ENCODE measurements around the gene CHST6. TPM values are rescaled to one million over a fixed set of nuclear protein-coding genes. Genes with fewer than 3 reads are reported as not detected.

The CHST6 gene
- total and polyA plus RNA-seq, 9 of the 15 experiments (the other 6 are each of a cell fraction or from before 2014, with no cell fraction given), result 0.01 to 0.05 (median 0.02) TPM; not detected in 6

DNA sequence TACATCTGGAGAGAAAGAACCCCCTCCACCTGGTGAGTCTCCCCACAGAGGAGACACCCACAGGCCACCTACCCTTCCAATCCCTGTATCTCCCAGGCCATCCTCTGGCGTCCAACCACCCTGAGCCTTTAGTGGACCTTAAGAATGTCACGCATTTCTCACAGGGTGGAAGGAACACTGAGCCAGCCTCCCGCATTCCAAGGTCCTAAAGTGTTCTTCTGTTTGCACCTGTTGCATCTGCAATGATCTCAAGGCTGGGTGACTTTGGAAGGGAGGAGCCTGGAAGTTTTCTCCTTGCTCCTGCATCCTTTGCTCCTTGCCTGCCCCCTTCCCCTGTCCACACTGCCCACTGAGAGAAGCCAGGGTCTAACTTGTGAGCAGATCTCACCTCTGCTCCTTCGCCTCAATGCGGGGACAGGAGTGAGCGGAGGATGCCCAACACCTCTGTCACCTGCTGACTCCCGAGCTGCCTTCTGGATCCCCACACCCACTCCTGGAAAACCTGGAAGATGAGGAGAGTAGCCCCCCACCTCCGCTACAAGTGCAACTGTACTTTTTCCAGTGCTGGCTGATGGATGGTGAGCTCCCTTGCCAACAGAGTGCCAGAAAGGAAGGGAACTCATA, 37.0 kb upstream of the CHST6 start:
- ChIA-PET POLR2A (interaction anchor here (1.0 to 5.1 kb wide), 7 partner anchors 10 to 90 kb away, joined by 3 to 27 read pairs (median 4); partner anchors contain the start of gene ADAT1), CTCF (ENCODE audit: low intra/inter-chr PET ratio) (no interaction called here)
- in situ Hi-C loops (cut with MboI), result no loop called here
- Histone ChIP-seq H3K27ac (ENCODE audit: extremely low read depth, low read depth, low read length) (no peak overlapping the region), H3K9me3 (replicated peaks; ENCODE audit: control insufficient read depth, insufficient read depth, low read depth, low read length) (no peaks in the 10 kb centered on the region), H3K9ac (ENCODE audit: insufficient read depth in 1 of 2, low read depth in 2 of 2, low read length in 2 of 2) (no peak overlapping the region), H3K27me3 (ENCODE audit: control insufficient read depth in 2 of 2, insufficient read depth in 2 of 2, low read length in 2 of 2) (peaks cover 26 to 58% of the 10 kb centered on the region in 2 experiments), H3K36me3 (ENCODE audit: control insufficient read depth, insufficient read depth, low read length) (no peaks in the 10 kb centered on the region), H3K9me1 (ENCODE audit: control insufficient read depth, insufficient read depth, low read length) (no peaks in the 10 kb centered on the region), H3K79me2 (ENCODE audit: control insufficient read depth, insufficient read depth, low read length) (no peaks in the 10 kb centered on the region), H3K4me3 (no peak overlapping the region), H3K4me1 (replicated peaks in 1 of 2; ENCODE audit: control insufficient read depth in 2 of 2, insufficient read depth in 2 of 2, low read length in 2 of 2) (peaks cover 0 to 23% of the 10 kb centered on the region in 2 experiments; a peak in 1 of 5 replicates), H3K4me2 (ENCODE audit: insufficient read depth, low read length) (no peak overlapping the region), H2AFZ (ENCODE audit: low read depth, low read length) (no peak overlapping the region), H4K20me1 (replicated peaks; ENCODE audit: control insufficient read depth, insufficient read depth, low read length) (peaks cover 4% of the 10 kb centered on the region; the same call in 1 of the 2 replicates)
- WGBS (ENCODE audit: insufficient coverage, low coverage, missing lambda C conversion rate), result 8% methylated on average over 8 of the region's 8 CpGs
- no peak for DNase-seq (ENCODE audit: extremely low read depth in 1 of 4, low spot score in 3 of 4)
- no peak for TF ChIP-seq MYC (IDR thresholded peaks at IDR 0.05; ENCODE audit: low read depth, low read length)
- TF ChIP-seq MYC (CRISPR knock-in tag; IDR thresholded peaks at IDR 0.05; ENCODE audit: borderline replicate concordance, low read depth), result no peak
- TF ChIP-seq, protein P1, sequence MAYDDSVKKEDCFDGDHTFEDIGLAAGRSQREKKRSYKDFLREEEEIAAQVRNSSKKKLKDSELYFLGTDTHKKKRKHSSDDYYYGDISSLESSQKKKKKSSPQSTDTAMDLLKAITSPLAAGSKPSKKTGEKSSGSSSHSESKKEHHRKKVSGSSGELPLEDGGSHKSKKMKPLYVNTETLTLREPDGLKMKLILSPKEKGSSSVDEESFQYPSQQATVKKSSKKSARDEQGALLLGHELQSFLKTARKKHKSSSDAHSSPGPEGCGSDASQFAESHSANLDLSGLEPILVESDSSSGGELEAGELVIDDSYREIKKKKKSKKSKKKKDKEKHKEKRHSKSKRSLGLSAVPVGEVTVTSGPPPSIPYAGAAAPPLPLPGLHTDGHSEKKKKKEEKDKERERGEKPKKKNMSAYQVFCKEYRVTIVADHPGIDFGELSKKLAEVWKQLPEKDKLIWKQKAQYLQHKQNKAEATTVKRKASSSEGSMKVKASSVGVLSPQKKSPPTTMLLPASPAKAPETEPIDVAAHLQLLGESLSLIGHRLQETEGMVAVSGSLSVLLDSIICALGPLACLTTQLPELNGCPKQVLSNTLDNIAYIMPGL (CRISPR knock-in tag; IDR thresholded peaks at IDR 0.05), result no peak
- TF ChIP-seq TCF3 (CRISPR knock-in tag; IDR thresholded peaks at IDR 0.05), result no peak
- no peak for TF ChIP-seq GABPA (tag; conservative IDR thresholded peaks at IDR 0.05; ENCODE audit: low read depth)
- TF ChIP-seq ZNF24 (IDR thresholded peaks at IDR 0.05), result no peak
- no peak for TF ChIP-seq PRMT5 (CRISPR knock-in tag; IDR thresholded peaks at IDR 0.05)
- TF ChIP-seq SIRT6 (IDR thresholded peaks at IDR 0.05; ENCODE audit: low read depth, low read length), result no peak
- no peak for TF ChIP-seq ZNF311 (CRISPR knock-in tag; IDR thresholded peaks at IDR 0.05)
- TF ChIP-seq, protein P2, sequence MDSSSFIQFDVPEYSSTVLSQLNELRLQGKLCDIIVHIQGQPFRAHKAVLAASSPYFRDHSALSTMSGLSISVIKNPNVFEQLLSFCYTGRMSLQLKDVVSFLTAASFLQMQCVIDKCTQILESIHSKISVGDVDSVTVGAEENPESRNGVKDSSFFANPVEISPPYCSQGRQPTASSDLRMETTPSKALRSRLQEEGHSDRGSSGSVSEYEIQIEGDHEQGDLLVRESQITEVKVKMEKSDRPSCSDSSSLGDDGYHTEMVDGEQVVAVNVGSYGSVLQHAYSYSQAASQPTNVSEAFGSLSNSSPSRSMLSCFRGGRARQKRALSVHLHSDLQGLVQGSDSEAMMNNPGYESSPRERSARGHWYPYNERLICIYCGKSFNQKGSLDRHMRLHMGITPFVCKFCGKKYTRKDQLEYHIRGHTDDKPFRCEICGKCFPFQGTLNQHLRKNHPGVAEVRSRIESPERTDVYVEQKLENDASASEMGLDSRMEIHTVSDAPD (CRISPR knock-in tag; IDR thresholded peaks at IDR 0.05), result no peak
- TF ChIP-seq, protein P3, sequence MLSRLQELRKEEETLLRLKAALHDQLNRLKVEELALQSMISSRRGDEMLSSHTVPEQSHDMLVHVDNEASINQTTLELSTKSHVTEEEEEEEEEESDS (CRISPR knock-in tag; IDR thresholded peaks at IDR 0.05), result no peak
- TF ChIP-seq SAFB2 (IDR thresholded peaks at IDR 0.05; ENCODE audit: borderline replicate concordance, low read depth, low read length, severe bottlenecking), result no peak
- TF ChIP-seq KLF1 (tag; IDR thresholded peaks at IDR 0.05), result no peak
- no peak for TF ChIP-seq ZNF134 (CRISPR knock-in tag; conservative IDR thresholded peaks at IDR 0.05)
- TF ChIP-seq PML (IDR thresholded peaks at IDR 0.05; ENCODE audit: low read length), result no peak
- no peak for TF ChIP-seq SREBF1 (IDR thresholded peaks at IDR 0.05; ENCODE audit: borderline replicate concordance, low read depth, low read length)
- no peak for TF ChIP-seq TFAM (CRISPR knock-in tag; conservative IDR thresholded peaks at IDR 0.05)
- TF ChIP-seq ZNF764 (CRISPR knock-in tag; IDR thresholded peaks at IDR 0.05; ENCODE audit: low read depth), result no peak
- no peak for TF ChIP-seq POLR2AphosphoS5 (IDR thresholded peaks at IDR 0.05; ENCODE audit: control insufficient read depth, insufficient read depth, low read depth, low read length)
- TF ChIP-seq ZNF239 (CRISPR knock-in tag; IDR thresholded peaks at IDR 0.05), result no peak
- no peak for TF ChIP-seq ZNF668 (CRISPR knock-in tag; IDR thresholded peaks at IDR 0.05)
- ATAC-seq, result no peak
- no peak for FAIRE-seq
- no TSS peak for BruUV-seq (replicated peaks)
- intact Hi-C loops (cut with micrococcal nuclease), result no loop called here

All from K562 (cell line).